K562 (cell line): ENCODE measurements around the gene STT3A. TPM values are rescaled to one million over a fixed set of nuclear protein-coding genes. Genes with fewer than 3 reads are reported as not detected.

Experiments used
- ARHGAP35 ChIP-seq: fragments of 450-650 bp; IDR thresholded peaks from 2 replicates; pipeline ENCODE4 v1.6.1; 2018; ENCODE audit not compliant: partially characterized antibody
- CCNT2 ChIP-seq: IDR thresholded peaks from 2 replicates; pipeline ENCODE4 v1.6.1; 2011; ENCODE audit warnings: borderline replicate concordance, low read depth, mild to moderate bottlenecking, moderate library complexity, mixed read lengths, low read length; ENCODE audit not compliant: insufficient read length; ENCODE audit errors: extremely low read depth
- NR2F6 ChIP-seq: fragments of 450-650 bp; formaldehyde crosslinking; IDR thresholded peaks from 2 replicates; pipeline ENCODE4 v1.4.0; 2020; ENCODE audit warnings: mild to moderate bottlenecking
- RUNX1 ChIP-seq: sonication (generic); IDR thresholded peaks from 2 replicates; pipeline ENCODE4 v1.6.1; 2016; ENCODE audit warnings: antibody characterized with exemption, low read depth
- SP2 ChIP-seq: IDR thresholded peaks from 2 replicates; pipeline ENCODE4 v1.6.1; 2011; ENCODE audit warnings: mild to moderate bottlenecking, low read depth, low read length, moderate library complexity; ENCODE audit not compliant: poor library complexity, severe bottlenecking; ENCODE audit errors: extremely low read depth
- TAF1 ChIP-seq: IDR thresholded peaks from 2 replicates; pipeline ENCODE4 v1.6.1; 2011; ENCODE audit warnings: mild to moderate bottlenecking, low read length, moderate library complexity; ENCODE audit not compliant: insufficient read depth, control insufficient read depth, severe bottlenecking; ENCODE audit errors: extremely low read depth
- TOE1 ChIP-seq, 2 experiments: fragments of 450-650 bp in 1 of 2; sonication (generic) in 1 of 2; formaldehyde crosslinking in 1 of 2; IDR thresholded peaks; 2 replicates each; pipeline versions ENCODE4 v1.7.1 to v1.8.0; 2016 to 2022; ENCODE audit warnings: borderline replicate concordance in 2 of 2, mild to moderate bottlenecking in 2 of 2, antibody characterized with exemption in 1 of 2, inconsistent platforms in 1 of 2, low read depth in 1 of 2, missing genetic modification reagents in 1 of 2, moderate library complexity in 1 of 2
- ZBTB7A ChIP-seq: IDR thresholded peaks from 2 replicates; pipeline ENCODE4 v1.6.1; 2011; ENCODE audit warnings: low read depth, mild to moderate bottlenecking, low read length, moderate library complexity, borderline replicate concordance; ENCODE audit not compliant: control insufficient read depth
- polyA plus RNA-seq, 8 experiments: library from polyadenylated mRNA; depleted of rRNA in 4 of 8; stranded (reverse) in 5 of 8; unstranded in 3 of 8; fragments of >200 nt; fragmentation: Nextera tagmentation in 2 of 8; fragmentation: Illumina TruSeq in 1 of 8; extraction: Ambion mirVana in 2 of 8; extraction: Trizol in 1 of 8; gene quantifications; 2 replicates each; pipeline versions ENCODE4 v1.2.1 to v1.2.3, GENCODE V29; 2011 to 2014; ENCODE audit warnings: inconsistent platforms in 1 of 8, missing spikeins in 1 of 8
- total RNA-seq, 7 experiments: library from RNA; depleted of rRNA in 6 of 7; stranded (reverse); fragments of >200 nt in 6 of 7; fragmentation: Illumina TruSeq in 2 of 7; extraction: Trizol in 2 of 7; gene quantifications; 2 replicates each; pipeline versions ENCODE4 v1.2.1 to v1.2.3, GENCODE V29; 2011 to 2021; ENCODE audit warnings: low replicate concordance in 1 of 7
- TF ChIP-seq, protein P1 (sequence below), 2 experiments: IDR thresholded peaks; 2 replicates each; pipeline ENCODE4 v1.6.1; 2012; ENCODE audit warnings: improper control_type of control experiment in 2 of 2, low read depth in 2 of 2, low read length in 2 of 2, borderline replicate concordance in 1 of 2
- TF ChIP-seq, protein P2 (sequence below): fragments of 250-450 bp; sonication (Bioruptor Pico); IDR thresholded peaks from 2 replicates; pipeline ENCODE4 v1.4.0; 2020
- TF ChIP-seq, protein P3 (sequence below): sonication (generic); formaldehyde crosslinking; IDR thresholded peaks from 2 replicates; pipeline ENCODE4 v1.5.0; 2020; ENCODE audit warnings: missing genetic modification reagents
- TF ChIP-seq, protein P4 (sequence below): fragments of 450-650 bp; formaldehyde crosslinking; IDR thresholded peaks from 2 replicates; pipeline ENCODE4 v1.4.0; 2020; ENCODE audit warnings: mild to moderate bottlenecking, moderate library complexity
- TF ChIP-seq, protein P5 (sequence below): fragments of 450-650 bp; IDR thresholded peaks from 2 replicates; pipeline ENCODE4 v1.6.1; 2016
- TF ChIP-seq, protein P6 (sequence below): fragments of 450-650 bp; IDR thresholded peaks from 2 replicates; pipeline ENCODE4 v1.6.1; 2014; ENCODE audit warnings: low read depth, mild to moderate bottlenecking, moderate library complexity, borderline replicate concordance

STT3A gene
- total and polyA plus RNA-seq, 9 of the 15 experiments (the other 6 are each of a cell fraction or from before 2014, with no cell fraction given): 70.7 to 330 (median 192) TPM

DNA sequence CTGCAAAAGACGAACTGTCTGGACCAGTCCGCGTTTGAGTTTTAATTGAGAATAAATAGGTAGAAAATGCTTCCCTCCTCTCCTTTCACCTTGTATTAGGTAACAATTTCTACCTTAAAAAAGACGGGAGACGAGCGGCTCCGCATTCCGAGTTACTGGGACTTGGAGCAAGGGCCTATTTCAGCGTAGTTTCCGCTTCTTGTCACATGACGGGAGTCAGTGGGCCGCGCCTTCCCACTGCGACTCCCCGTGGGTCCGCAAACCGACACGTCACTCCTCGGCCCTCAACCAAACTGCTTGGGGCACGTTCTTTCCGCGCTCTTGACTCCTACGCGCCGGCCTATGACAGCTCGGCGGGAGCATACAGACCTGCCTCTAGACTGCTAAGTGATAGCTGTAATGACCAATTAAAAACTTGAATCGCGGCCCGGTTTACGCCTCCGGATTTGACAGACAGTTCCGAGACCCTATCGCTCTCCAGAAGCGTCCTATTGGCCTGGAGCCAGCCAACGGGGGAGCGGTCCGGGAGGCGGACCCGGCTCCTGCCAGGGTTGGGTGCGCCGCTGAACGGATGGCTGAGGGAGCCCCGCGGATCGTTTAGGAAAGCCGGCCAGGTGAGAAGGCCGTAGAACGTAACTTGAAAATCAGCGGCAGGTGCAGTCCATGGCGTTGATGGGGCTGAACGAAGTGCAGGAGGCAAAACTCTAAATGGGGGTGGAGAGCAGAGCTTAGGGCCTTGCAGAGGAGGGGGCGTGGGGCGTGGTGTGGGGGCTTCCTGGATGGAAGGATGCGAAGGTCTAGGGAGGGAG is at the start of gene STT3A (continued):
- TF ChIP-seq, protein P1, sequence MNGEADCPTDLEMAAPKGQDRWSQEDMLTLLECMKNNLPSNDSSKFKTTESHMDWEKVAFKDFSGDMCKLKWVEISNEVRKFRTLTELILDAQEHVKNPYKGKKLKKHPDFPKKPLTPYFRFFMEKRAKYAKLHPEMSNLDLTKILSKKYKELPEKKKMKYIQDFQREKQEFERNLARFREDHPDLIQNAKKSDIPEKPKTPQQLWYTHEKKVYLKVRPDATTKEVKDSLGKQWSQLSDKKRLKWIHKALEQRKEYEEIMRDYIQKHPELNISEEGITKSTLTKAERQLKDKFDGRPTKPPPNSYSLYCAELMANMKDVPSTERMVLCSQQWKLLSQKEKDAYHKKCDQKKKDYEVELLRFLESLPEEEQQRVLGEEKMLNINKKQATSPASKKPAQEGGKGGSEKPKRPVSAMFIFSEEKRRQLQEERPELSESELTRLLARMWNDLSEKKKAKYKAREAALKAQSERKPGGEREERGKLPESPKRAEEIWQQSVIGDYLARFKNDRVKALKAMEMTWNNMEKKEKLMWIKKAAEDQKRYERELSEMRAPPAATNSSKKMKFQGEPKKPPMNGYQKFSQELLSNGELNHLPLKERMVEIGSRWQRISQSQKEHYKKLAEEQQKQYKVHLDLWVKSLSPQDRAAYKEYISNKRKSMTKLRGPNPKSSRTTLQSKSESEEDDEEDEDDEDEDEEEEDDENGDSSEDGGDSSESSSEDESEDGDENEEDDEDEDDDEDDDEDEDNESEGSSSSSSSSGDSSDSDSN (IDR thresholded peaks at IDR 0.05; ENCODE audit: borderline replicate concordance in 1 of 2, low read depth in 2 of 2, low read length in 2 of 2): 0 out of 4 replicates have a peak, but pooled peaks of 1 of the 2 experiments have one; percentile 42
- peak; percentile 94 for TF ChIP-seq SP2
- peak; percentile 60 for TF ChIP-seq CCNT2
- no peak for TF ChIP-seq ARHGAP35
- TF ChIP-seq TOE1 (IDR thresholded peaks at IDR 0.05; ENCODE audit: borderline replicate concordance): peak; percentile 95
- TF ChIP-seq TOE1 (CRISPR knock-in tag; IDR thresholded peaks at IDR 0.05; ENCODE audit: borderline replicate concordance, low read depth): no peak
- TF ChIP-seq, protein P2, sequence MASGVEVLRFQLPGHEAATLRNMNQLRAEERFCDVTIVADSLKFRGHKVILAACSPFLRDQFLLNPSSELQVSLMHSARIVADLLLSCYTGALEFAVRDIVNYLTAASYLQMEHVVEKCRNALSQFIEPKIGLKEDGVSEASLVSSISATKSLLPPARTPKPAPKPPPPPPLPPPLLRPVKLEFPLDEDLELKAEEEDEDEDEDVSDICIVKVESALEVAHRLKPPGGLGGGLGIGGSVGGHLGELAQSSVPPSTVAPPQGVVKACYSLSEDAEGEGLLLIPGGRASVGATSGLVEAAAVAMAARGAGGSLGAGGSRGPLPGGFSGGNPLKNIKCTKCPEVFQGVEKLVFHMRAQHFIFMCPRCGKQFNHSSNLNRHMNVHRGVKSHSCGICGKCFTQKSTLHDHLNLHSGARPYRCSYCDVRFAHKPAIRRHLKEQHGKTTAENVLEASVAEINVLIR (CRISPR knock-in tag): peak; percentile 82
- TF ChIP-seq RUNX1: no peak
- peak; percentile 22 for TF ChIP-seq TAF1
- peak; percentile 67; the same call in 1 of the 2 replicates for TF ChIP-seq ZBTB7A
- TF ChIP-seq, protein P3, sequence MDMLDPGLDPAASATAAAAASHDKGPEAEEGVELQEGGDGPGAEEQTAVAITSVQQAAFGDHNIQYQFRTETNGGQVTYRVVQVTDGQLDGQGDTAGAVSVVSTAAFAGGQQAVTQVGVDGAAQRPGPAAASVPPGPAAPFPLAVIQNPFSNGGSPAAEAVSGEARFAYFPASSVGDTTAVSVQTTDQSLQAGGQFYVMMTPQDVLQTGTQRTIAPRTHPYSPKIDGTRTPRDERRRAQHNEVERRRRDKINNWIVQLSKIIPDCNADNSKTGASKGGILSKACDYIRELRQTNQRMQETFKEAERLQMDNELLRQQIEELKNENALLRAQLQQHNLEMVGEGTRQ (CRISPR knock-in tag): peak; percentile 95
- 0 out of 2 replicates have a peak, but pooled peaks have one; percentile 47 for TF ChIP-seq NR2F6 (CRISPR knock-in tag)
- TF ChIP-seq, protein P4, sequence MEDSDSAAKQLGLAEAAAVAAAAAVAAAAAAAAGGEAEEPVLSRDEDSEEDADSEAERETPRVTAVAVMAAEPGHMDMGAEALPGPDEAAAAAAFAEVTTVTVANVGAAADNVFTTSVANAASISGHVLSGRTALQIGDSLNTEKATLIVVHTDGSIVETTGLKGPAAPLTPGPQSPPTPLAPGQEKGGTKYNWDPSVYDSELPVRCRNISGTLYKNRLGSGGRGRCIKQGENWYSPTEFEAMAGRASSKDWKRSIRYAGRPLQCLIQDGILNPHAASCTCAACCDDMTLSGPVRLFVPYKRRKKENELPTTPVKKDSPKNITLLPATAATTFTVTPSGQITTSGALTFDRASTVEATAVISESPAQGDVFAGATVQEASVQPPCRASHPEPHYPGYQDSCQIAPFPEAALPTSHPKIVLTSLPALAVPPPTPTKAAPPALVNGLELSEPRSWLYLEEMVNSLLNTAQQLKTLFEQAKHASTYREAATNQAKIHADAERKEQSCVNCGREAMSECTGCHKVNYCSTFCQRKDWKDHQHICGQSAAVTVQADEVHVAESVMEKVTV: no peak
- TF ChIP-seq, protein P5, sequence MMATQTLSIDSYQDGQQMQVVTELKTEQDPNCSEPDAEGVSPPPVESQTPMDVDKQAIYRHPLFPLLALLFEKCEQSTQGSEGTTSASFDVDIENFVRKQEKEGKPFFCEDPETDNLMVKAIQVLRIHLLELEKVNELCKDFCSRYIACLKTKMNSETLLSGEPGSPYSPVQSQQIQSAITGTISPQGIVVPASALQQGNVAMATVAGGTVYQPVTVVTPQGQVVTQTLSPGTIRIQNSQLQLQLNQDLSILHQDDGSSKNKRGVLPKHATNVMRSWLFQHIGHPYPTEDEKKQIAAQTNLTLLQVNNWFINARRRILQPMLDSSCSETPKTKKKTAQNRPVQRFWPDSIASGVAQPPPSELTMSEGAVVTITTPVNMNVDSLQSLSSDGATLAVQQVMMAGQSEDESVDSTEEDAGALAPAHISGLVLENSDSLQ: peak; percentile 100
- TF ChIP-seq, protein P6, sequence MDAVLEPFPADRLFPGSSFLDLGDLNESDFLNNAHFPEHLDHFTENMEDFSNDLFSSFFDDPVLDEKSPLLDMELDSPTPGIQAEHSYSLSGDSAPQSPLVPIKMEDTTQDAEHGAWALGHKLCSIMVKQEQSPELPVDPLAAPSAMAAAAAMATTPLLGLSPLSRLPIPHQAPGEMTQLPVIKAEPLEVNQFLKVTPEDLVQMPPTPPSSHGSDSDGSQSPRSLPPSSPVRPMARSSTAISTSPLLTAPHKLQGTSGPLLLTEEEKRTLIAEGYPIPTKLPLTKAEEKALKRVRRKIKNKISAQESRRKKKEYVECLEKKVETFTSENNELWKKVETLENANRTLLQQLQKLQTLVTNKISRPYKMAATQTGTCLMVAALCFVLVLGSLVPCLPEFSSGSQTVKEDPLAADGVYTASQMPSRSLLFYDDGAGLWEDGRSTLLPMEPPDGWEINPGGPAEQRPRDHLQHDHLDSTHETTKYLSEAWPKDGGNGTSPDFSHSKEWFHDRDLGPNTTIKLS: peak; percentile 98
